Heart left ventricle (tissue), 16 donors: ENCODE data around the gene VPS54. TPM values are rescaled to one million over a fixed set of nuclear protein-coding genes. Genes with fewer than 3 reads are reported as not detected.

Experiments used
- ATAC-seq, 4 donors: fragments of 200-7000 bp; cut with Tn5 transposase; one replicate each; pipeline ENCODE4 v1.9.1; 2020 to 2022; ENCODE audit warnings: moderate library complexity in 4 of 4, mild to moderate bottlenecking in 3 of 4, moderate number of reproducible peaks in 1 of 4
- DNase-seq, 5 donors: peaks; one replicate each; pipeline ENCODE4 v3.0.0-alpha.2; 2020
- H3K27ac ChIP-seq, 12 donors: fragments of 200-600 bp; sonication (generic) in 4 of 12; one replicate each; pipeline versions ENCODE4 v1.5.0 to v1.8.0; 2016 to 2022; ENCODE audit warnings: mild to moderate bottlenecking in 2 of 12
- H3K27me3 ChIP-seq, 9 donors: fragments of 200-600 bp; sonication (generic) in 2 of 9; one replicate each; pipeline versions ENCODE4 v1.5.1 to v1.8.0; 2016 to 2022; ENCODE audit warnings: mild to moderate bottlenecking in 3 of 9
- H3K36me3 ChIP-seq, 9 donors: fragments of 200-600 bp; sonication (generic) in 2 of 9; one replicate each; pipeline versions ENCODE4 v1.5.0 to v1.8.0; 2018 to 2022; ENCODE audit warnings: mild to moderate bottlenecking in 2 of 9
- H3K4me1 ChIP-seq, 12 donors: fragments of 200-600 bp; sonication (generic) in 4 of 12; one replicate each; pipeline versions ENCODE4 v1.5.0 to v1.8.0; 2016 to 2022; ENCODE audit warnings: mild to moderate bottlenecking in 3 of 12
- H3K4me3 ChIP-seq, 12 donors: fragments of 200-600 bp; sonication (generic) in 4 of 12; one replicate each; pipeline versions ENCODE4 v1.5.0 to v1.8.0; 2017 to 2022; ENCODE audit warnings: mild to moderate bottlenecking in 9 of 12, moderate library complexity in 4 of 12
- H3K9me3 ChIP-seq, 12 donors: fragments of 200-600 bp; sonication (generic) in 4 of 12; one replicate each; pipeline versions ENCODE4 v1.5.0 to v1.8.0; 2016 to 2022; ENCODE audit warnings: mild to moderate bottlenecking in 1 of 12
- CTCF ChIP-seq, 12 donors: fragments of 200-600 bp; sonication (generic) in 4 of 12; IDR thresholded peaks; one replicate each; pipeline versions ENCODE4 v1.5.0 to v1.8.0; 2018 to 2022; ENCODE audit warnings: antibody characterized with exemption in 12 of 12, mild to moderate bottlenecking in 5 of 12
- POLR2A ChIP-seq, 2 donors: fragments of 450-650 bp; IDR thresholded peaks; one replicate each; pipeline ENCODE4 v1.6.1; 2017; ENCODE audit warnings: antibody characterized with exemption in 2 of 2, mild to moderate bottlenecking in 2 of 2, moderate library complexity in 2 of 2
- WGBS, 4 donors: extraction: QIAGEN DNeasy Blood & Tissue Kit in 2 of 4; methylation state at CpG; one replicate each; pipeline versions ENCODE4 v1.1.5 to v1.1.7; 2013 to 2018; 5-methylcytosine and 5-hydroxymethylcytosine counted together
- intact Hi-C, 10 donors: fragments of 100-400 bp; cut with DNase I; formaldehyde crosslinking; loops; one replicate each; pipeline versions ENCODE4 v1.11.1 to v1.14.2; 2022
- polyA plus RNA-seq, 2 donors: library from polyadenylated mRNA; stranded (reverse); fragments of 200-250 nt; gene quantifications; one replicate each; pipeline ENCODE4 v1.2.3, GENCODE V29; 2013
- total RNA-seq, 9 donors: library from RNA; depleted of rRNA in 2 of 9; stranded (reverse); fragments of >200 nt in 2 of 9; fragmentation: NEBNext Ultra II Directional in 3 of 9; extraction: Animal tissue kit (Norgen Biotek cat#: 25700) in 3 of 9; gene quantifications; one replicate each; pipeline versions ENCODE4 v1.1.0 to v1.2.4, GENCODE V29; 2016 to 2023
- donor health status: ischemic (EF 13 %, LVEDD 7.1; RV severe dilation, severe dysfunction).
- donor health status: healthy with polysubstance abuse.
- donor health status: DM: no; HTN: yes; CAD: no.
- donor health status: DM: no; HTN: no; CAD: no.
- donor health status: ischemic (EF 25% LVEDD 6.9; RV normal size, moderate dysfunction).
- donor health status: ischemic (EF 25% LVEDD 5.7; RV mildly dilated, moderate dysfunction).
- donor health status: healthy.
- donor health status: DM: yes; HTN: yes; CAD: no.
- donor health status: ischemic (EF 35%, LVEDD 5.7; RV mildly dilated, moderate dysfunction).
- donor health status: nonischemic (EF 11% LVEDD 7.7; RV severe dilation, severe dysfunction).
- donor health status: DM: yes; HTN: yes; CAD: no.
- donor health status: PGD.
- donor health status: ischemic (EF 29% LVEDD 5.4; RV normal size, mild dysfunction).
- donor health status: nonischemic (EF 23%, LVEDD 6.1; RV moderate dilation, normal function).

The VPS54 gene
- total and polyA plus RNA-seq, 11 donors = 6.4 to 14.0 (median 9.4) TPM

DNA sequence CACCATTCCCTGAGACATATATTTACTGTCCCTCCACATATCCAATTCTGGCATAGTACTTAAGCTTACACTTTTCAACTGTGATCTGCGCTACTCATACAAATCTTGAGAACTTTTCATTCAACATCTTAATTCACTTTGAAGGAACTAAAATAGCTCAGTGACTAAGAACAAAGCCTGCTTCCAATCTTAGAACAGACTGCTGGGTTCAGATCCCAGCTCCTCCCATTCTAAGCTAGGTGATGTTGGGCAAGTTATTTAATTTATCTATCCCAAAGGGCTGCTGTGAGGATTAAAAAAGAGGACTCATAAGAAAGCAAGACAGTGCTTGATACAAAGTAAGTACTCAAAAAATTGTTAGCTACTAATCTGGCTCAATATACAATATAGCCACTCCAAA lies 119.6 kb downstream of the VPS54 start:
- intact Hi-C loops = no loop called here
- H3K4me3 ChIP-seq = no peak overlapping the region
- H3K27me3 ChIP-seq = no peaks in the 10 kb centered on the region
- TF ChIP-seq POLR2A (IDR thresholded peaks at IDR 0.05) (no peak), CTCF (IDR thresholded peaks at IDR 0.05) (no peak)
- H3K36me3 ChIP-seq = peaks cover 0 to 79% (median 61%) of the 10 kb centered on the region in 9 donors
- H3K4me1 ChIP-seq = peaks cover 0 to 13% (median 0%) of the 10 kb centered on the region in 12 donors
- H3K27ac ChIP-seq = no peak overlapping the region
- peaks cover 0 to 21% (median 8%) of the 10 kb centered on the region in 12 donors for H3K9me3 ChIP-seq
- DNase-seq = no peak
- peak in 2 of 4 donors; percentile 59 to 74 for ATAC-seq
- WGBS, 4 donors = 63 to 77% (median 73%) methylated on average over 1 of the region's 1 CpG

DNA sequence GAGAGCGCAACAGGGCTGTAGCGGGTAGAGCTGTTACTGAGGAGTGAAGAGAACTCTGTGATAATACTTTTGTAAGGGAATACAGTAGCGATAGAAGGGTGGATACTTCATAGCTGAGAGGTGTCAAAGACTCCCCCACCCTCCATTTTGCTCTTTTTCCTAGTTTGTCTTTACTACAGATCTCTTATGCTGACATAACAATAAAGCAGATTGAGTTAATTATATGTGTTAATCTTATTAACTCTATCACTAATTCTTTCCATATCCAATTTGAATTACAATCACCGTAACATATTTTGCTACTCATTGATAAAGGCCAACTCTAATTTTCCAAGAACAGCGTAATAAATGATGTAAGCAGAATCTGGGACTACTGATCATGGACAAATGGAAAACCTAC lies 120.4 kb downstream of the VPS54 start:
- Histone ChIP-seq H3K36me3 (peaks cover 0 to 87% (median 69%) of the 10 kb centered on the region in 9 donors), H3K4me3 (no peak overlapping the region), H3K9me3 (peaks cover 0 to 20% (median 8%) of the 10 kb centered on the region in 12 donors), H3K27me3 (no peaks in the 10 kb centered on the region), H3K27ac (no peak overlapping the region), H3K4me1 (peaks cover 0 to 13% (median 0%) of the 10 kb centered on the region in 12 donors)
- TF ChIP-seq POLR2A (IDR thresholded peaks at IDR 0.05) (no peak), CTCF (IDR thresholded peaks at IDR 0.05) (no peak)
- 94 to 98% (median 97%) methylated on average over 5 of the region's 5 CpGs for WGBS, 4 donors
- DNase-seq = no peak
- ATAC-seq = no peak
- intact Hi-C loops = no loop called here

GRCh38 chr2:63894167-63894566 lies 125.1 kb downstream of the VPS54 start:
- Histone ChIP-seq H3K27ac (no peak overlapping the region), H3K4me1 (peaks cover 0 to 9% (median 0%) of the 10 kb centered on the region in 12 donors), H3K36me3 (peaks cover 0 to 99% (median 93%) of the 10 kb centered on the region in 9 donors), H3K4me3 (no peak overlapping the region), H3K27me3 (no peaks in the 10 kb centered on the region), H3K9me3 (no peaks in the 10 kb centered on the region)
- no peak for ATAC-seq
- TF ChIP-seq CTCF (IDR thresholded peaks at IDR 0.05) (no peak), POLR2A (IDR thresholded peaks at IDR 0.05) (no peak)
- WGBS, 4 donors = 86 to 93% (median 91%) methylated on average over 1 of the region's 1 CpG
- DNase-seq = no peak
- intact Hi-C loops = no loop called here

DNA sequence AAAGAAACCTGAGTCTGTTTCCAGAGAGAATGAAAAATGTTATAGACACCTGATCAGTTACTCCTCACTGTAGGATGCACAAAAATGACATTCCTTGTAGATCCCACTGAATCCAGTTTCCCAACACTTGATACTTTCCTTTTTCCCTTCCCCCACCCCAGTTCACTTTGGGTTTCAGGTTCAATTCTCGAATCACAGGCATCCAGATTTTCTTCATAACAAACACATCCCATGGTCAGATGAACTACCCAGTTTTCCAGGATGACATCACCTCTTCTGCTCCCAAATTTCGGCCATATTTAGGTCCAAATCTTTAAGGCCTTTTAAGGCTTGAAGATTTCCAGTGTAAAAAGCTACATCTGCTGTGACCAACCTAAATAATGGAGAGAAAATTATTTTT lies 126.1 kb downstream of the VPS54 start:
- Histone ChIP-seq H3K4me1 (peaks cover 0 to 18% (median 0%) of the 10 kb centered on the region in 12 donors), H3K27ac (no peak overlapping the region), H3K36me3 (peaks cover 0 to 99% (median 92%) of the 10 kb centered on the region in 9 donors), H3K4me3 (no peak overlapping the region), H3K9me3 (no peaks in the 10 kb centered on the region), H3K27me3 (no peaks in the 10 kb centered on the region)
- intact Hi-C loops = no loop called here
- DNase-seq (no peak), ATAC-seq (no peak)
- 80 to 86% (median 83%) methylated on average over 2 of the region's 2 CpGs for WGBS, 4 donors
- TF ChIP-seq CTCF (IDR thresholded peaks at IDR 0.05) (no peak), POLR2A (IDR thresholded peaks at IDR 0.05) (no peak)
